ENCODE measurements around the gene SLC16A4.

The SLC16A4 gene

GRCh38 chr1:110360431-110360830, 30.4 kb downstream of the SLC16A4 start:
- no peak for TF ChIP-seq POLR2A (IDR thresholded peaks at IDR 0.05; ENCODE audit: low read depth, low read length)
- FAIRE-seq = no peak
- no peak for DNase-seq (ENCODE audit: insufficient read length, low spot score)

GRCh38 chr1:110356379-110356778, 34.4 kb downstream of the SLC16A4 start:
- no peak for TF ChIP-seq POLR2A (IDR thresholded peaks at IDR 0.05; ENCODE audit: low read depth, low read length)
- DNase-seq (ENCODE audit: insufficient read length, low spot score) (no peak), FAIRE-seq (no peak)

GRCh38 chr1:110355321-110355720, 35.5 kb downstream of the SLC16A4 start:
- no peak for DNase-seq (ENCODE audit: insufficient read length, low spot score)
- FAIRE-seq = no peak
- no peak for TF ChIP-seq POLR2A (IDR thresholded peaks at IDR 0.05; ENCODE audit: low read depth, low read length)

GRCh38 chr1:110350360-110350759, 40.5 kb downstream of the SLC16A4 start:
- DNase-seq (ENCODE audit: insufficient read length, low spot score) = no peak
- TF ChIP-seq POLR2A (IDR thresholded peaks at IDR 0.05; ENCODE audit: low read depth, low read length) = no peak
- FAIRE-seq = peak; percentile 15

- no peak for DNase-seq (ENCODE audit: insufficient read length, low spot score)
- TF ChIP-seq POLR2A (IDR thresholded peaks at IDR 0.05; ENCODE audit: low read depth, low read length) = no peak
Observed at GRCh38 chr1:110348771-110349170, 42.1 kb downstream of the SLC16A4 start.

GRCh38 chr1:110348050-110348449, 42.8 kb downstream of the SLC16A4 start:
- FAIRE-seq = peak; percentile 6
- no peak for DNase-seq (ENCODE audit: insufficient read length, low spot score)
- TF ChIP-seq POLR2A (IDR thresholded peaks at IDR 0.05; ENCODE audit: low read depth, low read length) = no peak

More at GRCh38 chr1:110348771-110349170, 42.1 kb downstream of the SLC16A4 start:
- no peak for FAIRE-seq

GRCh38 chr1:110347182-110347893, 43.5 kb downstream of the SLC16A4 start:
- DNase-seq (ENCODE audit: insufficient read length, low spot score) = no peak

GRCh38 chr1:110346690-110347089, 44.1 kb downstream of the SLC16A4 start:
- DNase-seq (ENCODE audit: insufficient read length, low spot score) = no peak
- no peak for FAIRE-seq

More at GRCh38 chr1:110347182-110347893, 43.5 kb downstream of the SLC16A4 start:
- FAIRE-seq = no peak
- no peak for TF ChIP-seq POLR2A (IDR thresholded peaks at IDR 0.05; ENCODE audit: low read depth, low read length)

GRCh38 chr1:110345480-110345879, 45.3 kb downstream of the SLC16A4 start:
- no peak for TF ChIP-seq POLR2A (IDR thresholded peaks at IDR 0.05; ENCODE audit: low read depth, low read length)
- DNase-seq (ENCODE audit: insufficient read length, low spot score) = no peak
- FAIRE-seq = no peak

More at GRCh38 chr1:110346690-110347089, 44.1 kb downstream of the SLC16A4 start:
- no peak for TF ChIP-seq POLR2A (IDR thresholded peaks at IDR 0.05; ENCODE audit: low read depth, low read length)

GRCh38 chr1:110344152-110344551, 46.7 kb downstream of the SLC16A4 start:
- DNase-seq (ENCODE audit: insufficient read length, low spot score) (no peak), FAIRE-seq (no peak)
- no peak for TF ChIP-seq POLR2A (IDR thresholded peaks at IDR 0.05; ENCODE audit: low read depth, low read length)

GRCh38 chr1:110343249-110343648, 47.6 kb downstream of the SLC16A4 start:
- DNase-seq (ENCODE audit: insufficient read length, low spot score) = no peak
- FAIRE-seq = no peak
- TF ChIP-seq POLR2A (IDR thresholded peaks at IDR 0.05; ENCODE audit: low read depth, low read length) = no peak

- no peak for FAIRE-seq
- no peak for TF ChIP-seq POLR2A (IDR thresholded peaks at IDR 0.05; ENCODE audit: low read depth, low read length)
- DNase-seq (ENCODE audit: insufficient read length, low spot score) = no peak
Observed at GRCh38 chr1:110341872-110342331, 48.9 kb downstream of the SLC16A4 start.

- no peak for FAIRE-seq
- DNase-seq (ENCODE audit: insufficient read length, low spot score) = no peak
- no peak for TF ChIP-seq POLR2A (IDR thresholded peaks at IDR 0.05; ENCODE audit: low read depth, low read length)
Observed at GRCh38 chr1:110341146-110341871, 49.5 kb downstream of the SLC16A4 start.

GRCh38 chr1:110340207-110340468, 50.7 kb downstream of the SLC16A4 start:
- no peak for DNase-seq (ENCODE audit: insufficient read length, low spot score)
- no peak for FAIRE-seq
- no peak for TF ChIP-seq POLR2A (IDR thresholded peaks at IDR 0.05; ENCODE audit: low read depth, low read length)
